Vagina (tissue), 2 donors: ENCODE data around the gene OTULIN. TPM values are rescaled to one million over a fixed set of nuclear protein-coding genes. Genes with fewer than 3 reads are reported as not detected.

Source experiments
- DNase-seq, 2 donors: peaks; one replicate each; pipeline ENCODE4 v3.0.0-alpha.2; 2017; ENCODE audit errors: extremely low spot score in 2 of 2
- H3K27ac ChIP-seq: fragments of 200-600 bp; sonication (generic); one replicate; pipeline ENCODE4 v1.5.1; 2019
- H3K27me3 ChIP-seq: fragments of 200-600 bp; sonication (generic); one replicate; pipeline ENCODE4 v1.5.1; 2019
- H3K36me3 ChIP-seq, 2 donors: fragments of 200-600 bp; sonication (generic); one replicate each; pipeline ENCODE4 v1.5.1; 2017 to 2019
- H3K4me1 ChIP-seq: fragments of 200-600 bp; sonication (generic); one replicate; pipeline ENCODE4 v1.5.1; 2019
- H3K4me3 ChIP-seq, 2 donors: fragments of 200-600 bp; sonication (generic); 1 replicate in 1 of 2; 2 replicates in 1 of 2; pipeline ENCODE4 v1.5.1; 2016 to 2019
- H3K9me3 ChIP-seq: fragments of 200-600 bp; sonication (generic); one replicate; pipeline ENCODE4 v1.5.1; 2019
- CTCF ChIP-seq, 3 experiments: fragments of 450-650 bp in 2 of 3; fragments of 200-600 bp in 1 of 3; sonication (generic) in 1 of 3; IDR thresholded peaks; one replicate each; pipeline ENCODE4 v1.5.1; 2017 to 2019; ENCODE audit warnings: antibody characterized with exemption in 3 of 3, mild to moderate bottlenecking in 2 of 3, moderate library complexity in 2 of 3
- POLR2A ChIP-seq, 2 donors: fragments of 450-650 bp; IDR thresholded peaks; one replicate each; pipeline ENCODE4 v1.6.1; 2017; ENCODE audit warnings: antibody characterized with exemption in 2 of 2, mild to moderate bottlenecking in 2 of 2, moderate library complexity in 2 of 2
- POLR2AphosphoS5 ChIP-seq, 2 donors: sonication (generic); formaldehyde crosslinking; IDR thresholded peaks; one replicate each; pipeline ENCODE4 v1.9.0; 2017; ENCODE audit warnings: antibody characterized with exemption in 2 of 2, mild to moderate bottlenecking in 2 of 2, low read depth in 1 of 2; ENCODE audit not compliant: insufficient read depth in 1 of 2
- intact Hi-C: fragments of 100-400 bp; cut with DNase I; formaldehyde crosslinking; loops from one replicate; pipeline ENCODE4 v1.15.1; 2023
- total RNA-seq: library from RNA; depleted of rRNA; stranded (reverse); fragments of >200 nt; gene quantifications from one replicate; pipeline ENCODE4 v1.2.3, GENCODE V29; 2016

OTULIN gene
- total RNA-seq, 1 donor from 2014 or later: 34.1 TPM

- H3K4me1 ChIP-seq: peaks cover 36% of the 10 kb centered on the region
- TF ChIP-seq POLR2A (IDR thresholded peaks at IDR 0.05) (no peak), POLR2AphosphoS5 (IDR thresholded peaks at IDR 0.05; ENCODE audit: insufficient read depth in 1 of 2, low read depth in 1 of 2) (no peak), CTCF (IDR thresholded peaks at IDR 0.05) (no peak)
- DNase-seq: no peak
- H3K27me3 ChIP-seq: no peaks in the 10 kb centered on the region
- intact Hi-C loops: no loop called here
- H3K9me3 ChIP-seq: no peaks in the 10 kb centered on the region
- H3K4me3 ChIP-seq: no peak overlapping the region
- peaks cover 0 to 12% of the 10 kb centered on the region in 2 donors for H3K36me3 ChIP-seq
- H3K27ac ChIP-seq: no peak overlapping the region
Observed at GRCh38 chr5:14699159-14699558, 34.6 kb downstream of the OTULIN start.

GRCh38 chr5:14699807-14700400 is 35.4 kb downstream of the OTULIN start:
- H3K27me3 ChIP-seq: no peaks in the 10 kb centered on the region
- H3K4me3 ChIP-seq: no peak overlapping the region
- peaks cover 36% of the 10 kb centered on the region for H3K4me1 ChIP-seq
- H3K36me3 ChIP-seq: peaks cover 0 to 5% of the 10 kb centered on the region in 2 donors
- DNase-seq: no peak
- H3K9me3 ChIP-seq: no peaks in the 10 kb centered on the region
- intact Hi-C loops: no loop called here
- TF ChIP-seq POLR2A (IDR thresholded peaks at IDR 0.05) (no peak), CTCF (IDR thresholded peaks at IDR 0.05) (no peak), POLR2AphosphoS5 (IDR thresholded peaks at IDR 0.05; ENCODE audit: insufficient read depth in 1 of 2, low read depth in 1 of 2) (no peak)
- no peak overlapping the region for H3K27ac ChIP-seq

DNA sequence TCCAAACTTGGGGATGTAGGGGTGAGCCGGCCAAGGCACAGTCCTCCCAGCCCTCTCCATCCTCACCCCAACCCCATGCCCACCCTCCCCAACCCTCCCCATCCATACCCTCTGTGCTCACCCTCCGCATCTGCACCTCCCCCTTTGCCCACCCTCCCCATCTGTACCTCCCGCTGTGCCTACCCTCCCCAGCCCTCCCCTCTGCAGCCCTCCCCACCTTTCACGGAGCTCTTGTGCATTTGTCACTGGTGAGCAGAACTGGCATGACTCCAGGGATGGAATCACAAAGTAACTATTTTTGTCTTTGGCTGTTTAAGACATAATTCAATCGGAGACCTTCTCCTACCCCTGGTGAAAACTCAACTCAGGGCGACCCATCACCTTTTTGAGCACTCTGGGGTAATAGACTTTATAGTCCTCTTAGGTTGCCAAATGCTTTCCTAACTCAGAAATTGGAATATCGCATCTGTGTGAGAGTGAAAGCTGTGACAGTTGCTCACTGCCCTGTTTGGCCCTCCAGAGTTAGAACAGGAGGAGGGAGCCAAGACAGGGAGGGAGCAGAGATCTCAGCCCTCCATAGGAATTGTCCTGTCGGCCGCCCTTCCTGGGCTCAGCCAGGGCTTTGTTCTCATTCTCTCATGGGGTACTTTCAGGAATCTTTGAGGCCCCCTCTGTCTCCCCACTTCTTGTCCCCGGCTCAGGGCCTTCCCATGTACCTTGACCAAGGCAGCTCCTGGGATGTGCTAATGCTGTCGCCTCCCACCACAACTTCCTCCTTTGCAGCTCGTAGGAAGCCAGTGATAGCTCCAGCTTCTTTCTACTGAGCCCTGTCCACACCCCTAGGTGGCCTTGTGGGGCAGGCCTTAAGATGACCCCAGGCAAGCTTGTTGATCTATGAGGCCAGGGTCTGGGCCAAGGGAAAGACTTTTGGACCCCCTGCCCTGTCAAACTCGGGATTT is 36.2 kb downstream of the OTULIN start:
- no peak for DNase-seq
- H3K27ac ChIP-seq: no peak overlapping the region
- no peaks in the 10 kb centered on the region for H3K27me3 ChIP-seq
- peaks cover 0 to 7% of the 10 kb centered on the region in 2 donors for H3K36me3 ChIP-seq
- no peaks in the 10 kb centered on the region for H3K9me3 ChIP-seq
- peaks cover 41% of the 10 kb centered on the region for H3K4me1 ChIP-seq
- TF ChIP-seq POLR2AphosphoS5 (IDR thresholded peaks at IDR 0.05; ENCODE audit: insufficient read depth in 1 of 2, low read depth in 1 of 2) (no peak), CTCF (IDR thresholded peaks at IDR 0.05) (no peak), POLR2A (IDR thresholded peaks at IDR 0.05) (no peak)
- H3K4me3 ChIP-seq: no peak overlapping the region
- intact Hi-C loops: no loop called here

DNA sequence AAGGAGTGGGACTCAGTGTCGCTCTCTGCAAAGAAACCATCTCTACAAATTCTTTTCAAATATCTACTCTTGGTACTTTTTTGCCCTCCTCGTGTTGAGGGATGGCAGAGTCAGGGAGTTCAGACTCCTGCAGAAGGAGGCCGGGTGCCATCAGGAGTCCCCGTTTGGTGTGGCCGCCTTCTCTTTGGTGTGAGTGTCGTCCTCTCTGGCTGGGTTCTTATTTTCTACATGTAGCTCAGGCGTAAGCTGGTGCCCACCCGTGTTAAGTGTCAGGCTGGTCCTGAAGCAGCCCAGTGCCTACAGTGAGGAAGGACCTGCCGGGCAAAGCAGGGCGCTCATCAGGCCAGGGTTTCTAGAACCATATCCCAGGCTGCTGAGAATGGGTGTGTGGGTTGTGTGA is 37.0 kb downstream of the OTULIN start:
- H3K4me3 ChIP-seq: no peak overlapping the region
- H3K4me1 ChIP-seq: peaks cover 49% of the 10 kb centered on the region
- no peak for DNase-seq
- H3K27ac ChIP-seq: no peak overlapping the region
- H3K36me3 ChIP-seq: peaks cover 0 to 9% of the 10 kb centered on the region in 2 donors
- no peaks in the 10 kb centered on the region for H3K27me3 ChIP-seq
- no peaks in the 10 kb centered on the region for H3K9me3 ChIP-seq
- intact Hi-C loops: no loop called here
- TF ChIP-seq CTCF (IDR thresholded peaks at IDR 0.05) (no peak), POLR2AphosphoS5 (IDR thresholded peaks at IDR 0.05; ENCODE audit: insufficient read depth in 1 of 2, low read depth in 1 of 2) (no peak), POLR2A (IDR thresholded peaks at IDR 0.05) (no peak)
